GM19468 (cell line): ENCODE results near the gene TNRC6B.

ENCODE experiments used
- ATAC-seq: cut with Tn5 transposase; IDR thresholded peaks from one replicate; pipeline ENCODE4 v1.9.1; 2021; ENCODE audit warnings: mild to moderate bottlenecking, moderate library complexity, moderate number of reproducible peaks; ENCODE audit not compliant: unreplicated experiment; ENCODE audit errors: extremely low read depth

TNRC6B gene

GRCh38 chr22:40385036-40385782, 207.5 kb downstream of the TNRC6B start:
- ATAC-seq: no peak
